Stimulated activated CD4-positive, alpha-beta T cell treated with anti-CD3 and anti-CD28 coated beads, TNF-alpha, amount 100 ng/mL, for 1 hour (primary cell): ENCODE results near the gene DMGDH.

ENCODE experiments used
- DNase-seq, 3 donors: peaks; one replicate each; pipeline ENCODE4 v3.0.0-alpha.2; 2020; ENCODE audit warnings: low read depth in 3 of 3, low spot score in 1 of 3

The DMGDH gene

GRCh38 chr5:79069488-79070349, at the start of gene DMGDH, which contains the start of gene BHMT2:
DMGDH (minus strand) TSS chr5:79069674; CDS start chr5:79069620, 54 bp downstream.
BHMT2 (plus strand) TSS chr5:79069767; CDS start chr5:79069783, 16 bp downstream.
- DNase-seq: no peak

GRCh38 chr5:79112703-79113058, 43.2 kb upstream of the DMGDH start:
- DNase-seq: no peak

- no peak for DNase-seq
These were observed 42.7 kb upstream of the DMGDH start for GRCh38 chr5:79111960-79112702.

- DNase-seq: no peak
These were observed 42.0 kb upstream of the DMGDH start, which contains the start of gene BHMT for GRCh38 chr5:79111387-79111959. BHMT (plus strand) TSS chr5:79111809; CDS start chr5:79111886, 77 bp downstream.

- no peak for DNase-seq
These were observed 40.3 kb upstream of the DMGDH start for GRCh38 chr5:79109527-79110492.

- no peak for DNase-seq
These were observed 39.3 kb upstream of the DMGDH start for GRCh38 chr5:79108792-79109191.

- no peak for DNase-seq
These were observed 38.6 kb upstream of the DMGDH start for GRCh38 chr5:79108086-79108485.

- DNase-seq: no peak
These were observed 37.7 kb upstream of the DMGDH start for GRCh38 chr5:79107020-79107796.

GRCh38 chr5:79105868-79106267, 36.4 kb upstream of the DMGDH start:
- no peak for DNase-seq

GRCh38 chr5:79093762-79094161, 24.3 kb upstream of the DMGDH start:
- DNase-seq: no peak

GRCh38 chr5:79091064-79091463, 21.6 kb upstream of the DMGDH start:
- DNase-seq: no peak

GRCh38 chr5:79088507-79088906, 19.0 kb upstream of the DMGDH start:
- DNase-seq: no peak

GRCh38 chr5:79086116-79086515, 16.6 kb upstream of the DMGDH start:
- DNase-seq: no peak

- no peak for DNase-seq
These were observed 12.3 kb upstream of the DMGDH start for GRCh38 chr5:79081779-79082178.

GRCh38 chr5:79080804-79081203, 11.3 kb upstream of the DMGDH start:
- DNase-seq: no peak

GRCh38 chr5:79077680-79078365, 8.3 kb upstream of the DMGDH start:
- DNase-seq: no peak

GRCh38 chr5:79076819-79077218, 7.3 kb upstream of the DMGDH start:
- no peak for DNase-seq

GRCh38 chr5:79075646-79076426, 6.4 kb upstream of the DMGDH start:
- no peak for DNase-seq

- no peak for DNase-seq
These were observed 5.2 kb upstream of the DMGDH start for GRCh38 chr5:79074641-79075040.
